GM12878 (cell line): ENCODE results near the gene PCDHA4. TPM values are rescaled to one million over a fixed set of nuclear protein-coding genes. Genes with fewer than 3 reads are reported as not detected.
A peak's percentile ranks its signal among the peaks of the same experiment; 100 is the strongest.
"Not testable (repeated sequence)": the region's sequence is repeated elsewhere in the genome, so short reads cannot be mapped to it uniquely, and the experiment has no call there.

Source experiments
- ATAC-seq: fragments of 200-7000 bp; cut with Tn5 transposase; 3 replicates; pipeline ENCODE4 v1.9.1; 2020; ENCODE audit warnings: mild to moderate bottlenecking, moderate library complexity
- BruUV-seq: library from RNA; stranded (reverse); fragments of 400-500 nt; replicated peaks from 2 replicates; lab custom pipeline; 2021; lab: Mats Ljungman, UMichigan
- CTCF ChIA-PET: fragments of 300-600 bp; sonication (Branson Sonifier 250); formaldehyde crosslinking; extraction: SDS; loops from one replicate; lab custom pipeline; 2021; ENCODE audit warnings: inconsistent platforms; lab: Yijun Ruan, JAX
- POLR2A ChIA-PET: fragments of 350-600 bp; formaldehyde crosslinking; extraction: SDS; loops from one replicate; lab custom pipeline; 2021; ENCODE audit warnings: inconsistent platforms; lab: Charles Lee
- RAD21 ChIA-PET: fragments of 300-600 bp; sonication (Branson Sonifier 250); formaldehyde crosslinking; loops from one replicate; lab custom pipeline; 2023; ENCODE audit warnings: antibody characterized with exemption; ENCODE audit not compliant: unreplicated experiment; lab: Charles Lee
- SMC1A ChIA-PET: fragments of 300-600 bp; sonication (Branson Sonifier 250); formaldehyde crosslinking; loops from one replicate; lab custom pipeline; 2023; ENCODE audit not compliant: unreplicated experiment, uncharacterized antibody; lab: Charles Lee
- DNase-seq: peaks from one replicate; pipeline ENCODE4 v3.0.0-alpha.2; 2011; ENCODE audit warnings: low read depth, low spot score
- FAIRE-seq: peaks from 3 replicates; lab custom pipeline; 2011; peaks lifted over from hg19 to GRCh38; lab: Jason Lieb, UNC
- H2AFZ ChIP-seq: 2 replicates; pipeline ENCODE4 v1.6.0; 2011; ENCODE audit warnings: low read depth, low read length, control low read depth; ENCODE audit not compliant: control insufficient read depth
- H3K27ac ChIP-seq: 2 replicates; pipeline ENCODE4 v1.5.1; 2011; ENCODE audit warnings: control low read depth; ENCODE audit not compliant: control insufficient read depth, insufficient read depth
- H3K27me3 ChIP-seq, 2 experiments: replicated peaks in 1 of 2; 2 replicates each; pipeline versions ENCODE4 v1.6.0 to v1.6.1; 2011; ENCODE audit warnings: low read length in 1 of 2; ENCODE audit not compliant: control insufficient read depth in 2 of 2, insufficient read depth in 2 of 2
- H3K36me3 ChIP-seq, 2 experiments: 2 replicates each; pipeline ENCODE4 v1.5.1; 2011; ENCODE audit warnings: low read length in 1 of 2; ENCODE audit not compliant: control insufficient read depth in 2 of 2, insufficient read depth in 2 of 2
- H3K4me1 ChIP-seq: 2 replicates; pipeline ENCODE4 v1.6.1; 2011; ENCODE audit warnings: mild to moderate bottlenecking, low read length, moderate library complexity, mixed read lengths; ENCODE audit not compliant: control insufficient read depth, insufficient read depth
- H3K4me2 ChIP-seq: 2 replicates; pipeline ENCODE4 v1.6.0; 2011; ENCODE audit warnings: control low read depth; ENCODE audit not compliant: control insufficient read depth, insufficient read depth
- H3K4me3 ChIP-seq: fragments of 200-600 bp; sonication (generic); 2 replicates; pipeline ENCODE4 v1.5.1; 2016
- H3K79me2 ChIP-seq: 2 replicates; pipeline ENCODE4 v1.6.0; 2011; ENCODE audit warnings: low read length; ENCODE audit not compliant: control insufficient read depth, insufficient read depth
- H3K9ac ChIP-seq: 2 replicates; pipeline ENCODE4 v1.8.0; 2011; ENCODE audit warnings: low read length, control low read depth, mixed read lengths; ENCODE audit not compliant: control insufficient read depth, insufficient read depth
- H3K9me3 ChIP-seq: replicated peaks from 3 replicates; pipeline ENCODE4 v1.5.1; 2011; ENCODE audit warnings: mild to moderate bottlenecking, low read length; ENCODE audit not compliant: control insufficient read depth, insufficient read depth
- H4K20me1 ChIP-seq: 2 replicates; pipeline ENCODE4 v1.6.0; 2011; ENCODE audit not compliant: control insufficient read depth, insufficient read depth
- FOS ChIP-seq: IDR thresholded peaks from 3 replicates; pipeline ENCODE4 v1.6.1; 2011; ENCODE audit warnings: borderline replicate concordance; ENCODE audit not compliant: insufficient read length; ENCODE audit errors: extremely low read depth
- LARP7 ChIP-seq: fragments of 450-650 bp; IDR thresholded peaks from 2 replicates; pipeline ENCODE4 v1.6.1; 2017; ENCODE audit warnings: mild to moderate bottlenecking
- SRF ChIP-seq, 2 experiments: IDR thresholded peaks; 2 replicates each; pipeline ENCODE4 v1.6.1; 2011; ENCODE audit warnings: low read depth in 2 of 2, low read length in 2 of 2, mild to moderate bottlenecking in 1 of 2, moderate library complexity in 1 of 2
- WGBS: methylation state at CpG from one replicate; pipeline ENCODE4 v1.1.6; 2016; ENCODE audit warnings: low lambda C conversion rate; ENCODE audit not compliant: insufficient replicate concordance, insufficient coverage; ENCODE audit errors: missing lambda C conversion rate; 5-methylcytosine and 5-hydroxymethylcytosine counted together
- in situ Hi-C: fragments of 300-500 bp; cut with MboI; formaldehyde crosslinking; loops from 9 replicates; pipeline ENCODE4 v1.14.3; 2018; ENCODE audit warnings: mixed read lengths
- intact Hi-C: fragments of 100-400 bp; cut with micrococcal nuclease; formaldehyde crosslinking; loops from one replicate; pipeline ENCODE4 v1.14.2; 2022; ENCODE audit not compliant: unreplicated experiment
- polyA plus RNA-seq, 11 experiments: library from polyadenylated mRNA; depleted of rRNA in 4 of 11; unstranded in 6 of 11; stranded (reverse) in 5 of 11; fragments of >200 nt; fragmentation: Nextera tagmentation in 4 of 11; fragmentation: Illumina TruSeq in 1 of 11; extraction: Ambion mirVana in 4 of 11; extraction: Trizol in 1 of 11; gene quantifications; 1 replicate in 1 of 11; 2 replicates in 10 of 11; pipeline versions ENCODE4 v1.2.1 to v1.2.3, GENCODE V29; 2011 to 2016; ENCODE audit warnings: inconsistent platforms in 2 of 11, missing spikeins in 2 of 11, low read depth in 1 of 11
- total RNA-seq, 4 experiments: library from RNA; depleted of rRNA in 3 of 4; stranded (reverse); fragments of >200 nt in 3 of 4; fragmentation: Illumina TruSeq in 1 of 4; extraction: Trizol in 1 of 4; gene quantifications; 2 replicates each; pipeline versions ENCODE4 v1.2.1 to v1.2.3, GENCODE V29; 2013 to 2021
- TF ChIP-seq, protein P1 (sequence below), 3 experiments: IDR thresholded peaks in 2 of 3; conservative IDR thresholded peaks in 1 of 3; 2 replicates each; pipeline ENCODE4 v1.5.1; 2011; ENCODE audit warnings: low read depth in 3 of 3, low read length in 3 of 3, mild to moderate bottlenecking in 3 of 3, control low read depth in 2 of 3, moderate library complexity in 2 of 3, inconsistent platforms in 1 of 3, mixed read lengths in 1 of 3; ENCODE audit not compliant: control insufficient read depth in 2 of 3, insufficient read depth in 1 of 3; ENCODE audit errors: extremely low read depth in 1 of 3

Gene PCDHA4
- total and polyA plus RNA-seq, 10 of the 15 experiments (the other 5 are each of a cell fraction or from before 2014, with no cell fraction given), result not detected

DNA sequence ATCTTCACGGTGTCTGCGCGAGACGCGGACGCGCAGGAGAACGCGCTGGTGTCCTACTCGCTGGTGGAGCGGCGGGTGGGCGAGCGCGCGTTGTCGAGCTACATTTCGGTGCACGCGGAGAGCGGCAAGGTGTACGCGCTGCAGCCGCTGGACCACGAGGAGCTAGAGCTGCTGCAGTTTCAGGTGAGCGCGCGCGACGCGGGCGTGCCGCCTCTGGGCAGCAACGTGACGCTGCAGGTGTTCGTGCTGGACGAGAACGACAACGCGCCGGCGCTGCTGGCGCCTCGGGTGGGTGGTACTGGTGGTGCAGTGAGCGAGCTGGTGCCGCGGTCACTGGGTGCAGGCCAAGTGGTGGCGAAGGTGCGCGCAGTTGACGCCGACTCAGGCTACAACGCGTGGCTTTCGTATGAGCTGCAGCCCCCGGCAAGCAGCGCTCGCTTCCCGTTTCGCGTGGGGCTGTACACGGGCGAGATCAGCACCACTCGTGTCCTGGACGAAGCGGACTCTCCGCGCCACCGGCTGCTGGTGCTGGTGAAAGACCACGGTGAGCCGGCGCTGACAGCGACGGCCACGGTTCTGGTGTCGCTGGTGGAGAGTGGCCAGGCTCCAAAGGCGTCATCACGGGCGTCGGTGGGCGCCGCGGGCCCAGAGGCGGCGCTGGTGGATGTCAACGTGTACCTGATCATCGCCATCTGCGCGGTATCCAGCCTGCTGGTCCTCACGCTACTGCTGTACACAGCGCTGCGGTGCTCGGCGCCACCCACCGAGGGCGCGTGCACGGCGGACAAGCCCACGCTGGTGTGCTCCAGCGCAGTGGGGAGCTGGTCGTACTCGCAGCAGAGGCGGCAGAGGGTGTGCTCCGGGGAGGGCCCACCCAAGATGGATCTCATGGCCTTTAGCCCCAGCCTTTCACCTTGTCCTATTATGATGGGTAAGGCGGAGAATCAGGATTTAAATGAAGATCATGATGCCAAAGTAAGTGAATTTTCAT lies 22.9 kb downstream of the PCDHA4 start:
- 92% methylated on average over 44 of the region's 106 CpGs for WGBS

DNA sequence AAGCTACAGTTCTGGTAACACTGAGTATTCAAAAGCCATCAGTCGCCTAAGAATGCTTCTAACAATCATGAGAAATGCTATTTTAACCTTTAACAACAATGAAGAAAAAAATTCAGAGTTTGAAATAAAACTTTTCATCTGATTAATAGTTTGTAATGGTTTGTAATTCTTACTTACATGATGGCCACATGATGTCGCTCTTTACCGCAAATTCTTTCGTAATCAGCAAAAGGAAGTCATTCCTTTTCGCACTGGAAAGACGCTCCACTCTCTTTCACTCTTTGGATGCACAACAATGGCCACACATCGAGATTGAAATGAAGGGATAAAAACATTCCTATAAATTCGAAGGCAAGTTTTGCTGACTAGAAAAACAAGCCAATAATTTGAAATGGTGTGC lies 27.1 kb downstream of the PCDHA4 start, which contains the start of gene PCDHA7:
Gene PCDHA7, plus strand, starts transcription at position 277 of the 400 bp plus-strand sequence. Its CDS starts 115 bp downstream, at position 392.
- no peak within 1 kb of the TSS for H3K27ac ChIP-seq
- H3K4me3 ChIP-seq, result no peak within 1 kb of the TSS
- H3K9ac ChIP-seq, result no peak within 1 kb of the TSS
- no peaks in the 10 kb centered on the region for H3K79me2 ChIP-seq
- SMC1A ChIA-PET, result no interaction called here
- POLR2A ChIA-PET, result no interaction called here
- 25% methylated on average over 8 of the region's 8 CpGs for WGBS
- in situ Hi-C loops (no loop called here), intact Hi-C loops (no loop called here)
- RAD21 ChIA-PET, result no interaction called here
- H3K4me2 ChIP-seq, result no peak within 1 kb of the TSS
- no peaks in the 10 kb centered on the region for H3K4me1 ChIP-seq
- H3K36me3 ChIP-seq, result no peaks in the 10 kb centered on the region
- no peak within 1 kb of the TSS for H2AFZ ChIP-seq
- CTCF ChIA-PET, result no interaction called here
- no peak for FAIRE-seq
- no TSS peak for BruUV-seq
- H3K27me3 ChIP-seq, result no peaks in the 10 kb centered on the region
- H4K20me1 ChIP-seq, result no peaks in the 10 kb centered on the region
- TF ChIP-seq FOS, result no peak
- TF ChIP-seq, protein P1, sequence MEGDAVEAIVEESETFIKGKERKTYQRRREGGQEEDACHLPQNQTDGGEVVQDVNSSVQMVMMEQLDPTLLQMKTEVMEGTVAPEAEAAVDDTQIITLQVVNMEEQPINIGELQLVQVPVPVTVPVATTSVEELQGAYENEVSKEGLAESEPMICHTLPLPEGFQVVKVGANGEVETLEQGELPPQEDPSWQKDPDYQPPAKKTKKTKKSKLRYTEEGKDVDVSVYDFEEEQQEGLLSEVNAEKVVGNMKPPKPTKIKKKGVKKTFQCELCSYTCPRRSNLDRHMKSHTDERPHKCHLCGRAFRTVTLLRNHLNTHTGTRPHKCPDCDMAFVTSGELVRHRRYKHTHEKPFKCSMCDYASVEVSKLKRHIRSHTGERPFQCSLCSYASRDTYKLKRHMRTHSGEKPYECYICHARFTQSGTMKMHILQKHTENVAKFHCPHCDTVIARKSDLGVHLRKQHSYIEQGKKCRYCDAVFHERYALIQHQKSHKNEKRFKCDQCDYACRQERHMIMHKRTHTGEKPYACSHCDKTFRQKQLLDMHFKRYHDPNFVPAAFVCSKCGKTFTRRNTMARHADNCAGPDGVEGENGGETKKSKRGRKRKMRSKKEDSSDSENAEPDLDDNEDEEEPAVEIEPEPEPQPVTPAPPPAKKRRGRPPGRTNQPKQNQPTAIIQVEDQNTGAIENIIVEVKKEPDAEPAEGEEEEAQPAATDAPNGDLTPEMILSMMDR (IDR thresholded peaks at IDR 0.05 in 2 of 3, conservative IDR thresholded peaks at IDR 0.05 in 1 of 3; ENCODE audit: control insufficient read depth in 2 of 3, extremely low read depth in 1 of 3, insufficient read depth in 1 of 3, low read depth in 3 of 3, low read length in 3 of 3), result 0 out of 6 replicates have a peak, but pooled peaks of 1 of the 3 experiments have one; percentile 4
- no peak for TF ChIP-seq LARP7
- no peak for ATAC-seq
- H3K9me3 ChIP-seq, result no peaks in the 10 kb centered on the region; the same call in 2 of the 3 replicates
- no peak for DNase-seq

More for the DNA sequence above, 22.9 kb downstream of the PCDHA4 start:
- H3K9ac ChIP-seq, H3K4me3 ChIP-seq, H2AFZ ChIP-seq, DNase-seq, H4K20me1 ChIP-seq, FAIRE-seq, H3K79me2 ChIP-seq, RAD21 ChIA-PET, H3K27me3 ChIP-seq, intact Hi-C loops, H3K9me3 ChIP-seq, H3K4me2 ChIP-seq, in situ Hi-C loops, SMC1A ChIA-PET, POLR2A ChIA-PET, H3K4me1 ChIP-seq, ATAC-seq, CTCF ChIA-PET, H3K36me3 ChIP-seq, BruUV-seq, H3K27ac ChIP-seq: not testable (repeated sequence)
- TF ChIP-seq SRF (IDR thresholded peaks at IDR 0.05; ENCODE audit: low read depth in 2 of 2, low read length in 2 of 2), result peak in 1 of 2 experiments; percentile 81; a peak in 2 of 4 replicates

DNA sequence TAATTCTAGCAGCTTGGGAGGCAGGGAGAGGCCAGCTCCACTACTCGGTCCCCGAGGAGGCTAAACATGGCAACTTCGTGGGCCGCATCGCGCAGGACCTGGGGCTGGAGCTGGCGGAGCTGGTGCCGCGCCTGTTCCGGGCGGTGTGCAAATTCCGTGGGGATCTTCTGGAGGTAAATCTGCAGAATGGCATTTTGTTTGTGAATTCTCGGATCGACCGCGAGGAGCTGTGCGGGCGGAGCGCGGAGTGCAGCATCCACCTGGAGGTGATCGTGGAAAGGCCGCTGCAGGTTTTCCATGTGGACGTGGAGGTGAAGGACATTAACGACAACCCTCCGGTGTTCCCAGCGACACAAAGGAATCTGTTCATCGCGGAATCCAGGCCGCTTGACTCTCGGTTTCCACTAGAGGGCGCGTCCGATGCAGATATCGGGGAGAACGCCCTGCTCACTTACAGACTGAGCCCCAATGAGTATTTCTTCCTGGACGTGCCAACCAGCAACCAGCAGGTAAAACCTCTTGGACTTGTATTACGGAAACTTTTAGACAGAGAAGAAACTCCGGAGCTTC lies 27.7 kb downstream of the PCDHA4 start:
- H2AFZ ChIP-seq, H3K4me2 ChIP-seq, H3K4me1 ChIP-seq, H3K36me3 ChIP-seq, H3K4me3 ChIP-seq, intact Hi-C loops, BruUV-seq, POLR2A ChIA-PET, H3K27ac ChIP-seq, CTCF ChIA-PET, H3K9me3 ChIP-seq, FAIRE-seq, DNase-seq, H3K9ac ChIP-seq, SMC1A ChIA-PET, ATAC-seq, H3K79me2 ChIP-seq, H4K20me1 ChIP-seq, RAD21 ChIA-PET, in situ Hi-C loops, H3K27me3 ChIP-seq: not testable (repeated sequence)
- WGBS, result 82% methylated on average over 26 of the region's 38 CpGs
